Activated CD4-positive, alpha-beta T cell treated with anti-CD3 and anti-CD28 coated beads, Interleukin-2, amount 50 U/mL, for 24 hours (primary cell): ENCODE data around the gene TTLL12.
A peak's percentile ranks its signal among the peaks of the same experiment; 100 is the strongest.

Experiments used
- DNase-seq, 2 donors: peaks; one replicate each; pipeline ENCODE4 v3.0.0-alpha.2; 2020; ENCODE audit warnings: low read depth in 1 of 2, low spot score in 1 of 2

The TTLL12 gene

GRCh38 chr22:43186272-43187170, at the start of gene TTLL12:
TTLL12 (minus strand) TSS chr22:43187134; CDS start chr22:43187069, 65 bp downstream.
- DNase-seq: peak; percentile 21 to 35

- DNase-seq: no peak
These were observed 48.8 kb upstream of the TTLL12 start for GRCh38 chr22:43235445-43236409.

- no peak for DNase-seq
These were observed 47.5 kb upstream of the TTLL12 start for GRCh38 chr22:43234264-43234988.

- no peak for DNase-seq
These were observed 46.6 kb upstream of the TTLL12 start for GRCh38 chr22:43233529-43233928.

- no peak for DNase-seq
These were observed 45.5 kb upstream of the TTLL12 start for GRCh38 chr22:43232445-43232844.

GRCh38 chr22:43231724-43232034, 44.7 kb upstream of the TTLL12 start:
- DNase-seq: no peak

- peak; percentile 35 to 62 for DNase-seq
These were observed 44.2 kb upstream of the TTLL12 start for GRCh38 chr22:43230971-43231723.

- DNase-seq: no peak
These were observed 43.6 kb upstream of the TTLL12 start for GRCh38 chr22:43230571-43230970.

GRCh38 chr22:43228863-43229262, 41.9 kb upstream of the TTLL12 start:
- DNase-seq: no peak

- DNase-seq: no peak
These were observed 41.4 kb upstream of the TTLL12 start for GRCh38 chr22:43228330-43228729.

- DNase-seq: no peak
These were observed 40.3 kb upstream of the TTLL12 start for GRCh38 chr22:43227239-43227630.

- no peak for DNase-seq
These were observed 39.7 kb upstream of the TTLL12 start for GRCh38 chr22:43226377-43227238.

- no peak for DNase-seq
These were observed 38.7 kb upstream of the TTLL12 start for GRCh38 chr22:43225609-43226008.

- no peak for DNase-seq
These were observed 36.1 kb upstream of the TTLL12 start for GRCh38 chr22:43222987-43223386.

- no peak for DNase-seq
These were observed 35.3 kb upstream of the TTLL12 start for GRCh38 chr22:43222262-43222661.

GRCh38 chr22:43220625-43221380, 33.9 kb upstream of the TTLL12 start:
- DNase-seq: no peak

- no peak for DNase-seq
These were observed 31.9 kb upstream of the TTLL12 start for GRCh38 chr22:43218786-43219185.

GRCh38 chr22:43217285-43218030, 30.5 kb upstream of the TTLL12 start:
- DNase-seq: no peak
